CD14-positive monocyte (primary cell): Measurements from ENCODE around the gene CAMTA1. TPM values are rescaled to one million over a fixed set of nuclear protein-coding genes. Genes with fewer than 3 reads are reported as not detected.

ENCODE experiments used
- DNase-seq, 3 donors: peaks; one replicate each; pipeline ENCODE4 v3.0.0-alpha.2; 2011 to 2022
- H2AFZ ChIP-seq: 2 replicates; pipeline ENCODE4 v1.6.0; 2012; ENCODE audit warnings: mild to moderate bottlenecking, low read depth, low read length, inconsistent platforms; ENCODE audit not compliant: insufficient read depth, poor library complexity, severe bottlenecking
- H3K27ac ChIP-seq, 2 donors: 1 replicate in 1 of 2; 2 replicates in 1 of 2; pipeline ENCODE4 v1.5.1; 2012 to 2013; ENCODE audit warnings: low read length in 2 of 2, control low read depth in 1 of 2, inconsistent platforms in 1 of 2, low read depth in 1 of 2, mild to moderate bottlenecking in 1 of 2
- H3K27me3 ChIP-seq, 2 donors: one replicate each; pipeline versions ENCODE4 v1.6.0 to v1.6.1; 2011 to 2013; ENCODE audit warnings: low read length in 2 of 2; ENCODE audit not compliant: control insufficient read depth in 2 of 2, insufficient read depth in 2 of 2
- H3K36me3 ChIP-seq, 2 donors: replicated peaks in 1 of 2; 1 replicate in 1 of 2; 2 replicates in 1 of 2; pipeline versions ENCODE4 v1.5.1 to v1.6.1; 2012 to 2013; ENCODE audit warnings: low read length in 2 of 2, control low read depth in 1 of 2, inconsistent platforms in 1 of 2, mild to moderate bottlenecking in 1 of 2; ENCODE audit not compliant: insufficient read depth in 2 of 2, control insufficient read depth in 1 of 2
- H3K4me1 ChIP-seq, 2 donors: 1 replicate in 1 of 2; 2 replicates in 1 of 2; pipeline versions ENCODE4 v1.5.1 to v1.6.1; 2012 to 2013; ENCODE audit warnings: low read length in 2 of 2, control low read depth in 1 of 2, inconsistent platforms in 1 of 2, mild to moderate bottlenecking in 1 of 2, moderate library complexity in 1 of 2; ENCODE audit not compliant: insufficient read depth in 2 of 2, control insufficient read depth in 1 of 2
- H3K4me2 ChIP-seq: replicated peaks from 2 replicates; pipeline ENCODE3; 2012; ENCODE audit warnings: low read length, moderate library complexity, mild to moderate bottlenecking; ENCODE audit not compliant: poor library complexity, severe bottlenecking; ENCODE audit errors: extremely low read depth
- H3K4me3 ChIP-seq, 3 experiments: fragments of 200-600 bp in 1 of 3; sonication (generic) in 1 of 3; replicated peaks in 1 of 3; 1 replicate in 2 of 3; 2 replicates in 1 of 3; pipeline ENCODE4 v1.5.1; 2011 to 2013; ENCODE audit warnings: low read length in 3 of 3, mild to moderate bottlenecking in 3 of 3, control low read depth in 2 of 3, low read depth in 2 of 3, inconsistent platforms in 1 of 3, moderate library complexity in 1 of 3
- H3K79me2 ChIP-seq: 2 replicates; pipeline ENCODE4 v1.6.0; 2012; ENCODE audit warnings: mild to moderate bottlenecking, control low read depth, inconsistent platforms, low read length, moderate library complexity; ENCODE audit not compliant: insufficient read depth
- H3K9ac ChIP-seq: 2 replicates; pipeline ENCODE4 v1.6.0; 2017; ENCODE audit warnings: low read length, mild to moderate bottlenecking; ENCODE audit not compliant: insufficient read depth, poor library complexity, severe bottlenecking
- H3K9me3 ChIP-seq, 2 donors: replicated peaks in 1 of 2; 1 replicate in 1 of 2; 2 replicates in 1 of 2; pipeline versions ENCODE4 v1.5.1 to v1.6.1; 2012 to 2013; ENCODE audit warnings: low read length in 2 of 2, control low read depth in 1 of 2; ENCODE audit not compliant: control insufficient read depth in 1 of 2, insufficient read depth in 1 of 2
- H4K20me1 ChIP-seq: 2 replicates; pipeline ENCODE4 v1.6.0; 2012; ENCODE audit warnings: mild to moderate bottlenecking, low read length, control low read depth, moderate library complexity; ENCODE audit not compliant: insufficient read depth
- H3K27ac Mint-ChIP-seq, 7 donors: one replicate each; pipeline ENCODE4 v1.8.0; 2020; ENCODE audit warnings: mild to moderate bottlenecking in 7 of 7, mixed read lengths in 7 of 7, moderate library complexity in 6 of 7, inconsistent platforms in 2 of 7
- H3K27me3 Mint-ChIP-seq, 3 donors: one replicate each; pipeline ENCODE4 v1.8.0; 2021 to 2022; ENCODE audit warnings: low read depth in 3 of 3, mild to moderate bottlenecking in 3 of 3, mixed read lengths in 3 of 3, moderate library complexity in 3 of 3, inconsistent platforms in 1 of 3
- H3K36me3 Mint-ChIP-seq, 2 donors: one replicate each; pipeline ENCODE4 v1.8.0; 2020; ENCODE audit warnings: mixed read lengths in 2 of 2, inconsistent platforms in 1 of 2, mild to moderate bottlenecking in 1 of 2
- H3K4me1 Mint-ChIP-seq: one replicate; pipeline ENCODE4 v1.8.0; 2020; ENCODE audit warnings: mild to moderate bottlenecking, mixed read lengths
- H3K4me3 Mint-ChIP-seq, 2 donors: one replicate each; pipeline ENCODE4 v1.8.0; 2020; ENCODE audit warnings: mild to moderate bottlenecking in 2 of 2, mixed read lengths in 2 of 2, moderate library complexity in 1 of 2
- H3K9me3 Mint-ChIP-seq, 7 donors: one replicate each; pipeline ENCODE4 v1.8.0; 2020 to 2022; ENCODE audit warnings: mixed read lengths in 7 of 7, mild to moderate bottlenecking in 6 of 7, moderate library complexity in 6 of 7, inconsistent platforms in 2 of 7
- CTCF ChIP-seq: fragments of 200-600 bp; IDR thresholded peaks from one replicate; pipeline ENCODE4 v1.8.0; 2022; ENCODE audit warnings: antibody characterized with exemption, mild to moderate bottlenecking
- WGBS: methylation state at CpG from one replicate; pipeline ENCODE4 v1.1.5; 2013; ENCODE audit warnings: missing lambda C conversion rate; ENCODE audit not compliant: insufficient coverage; 5-methylcytosine and 5-hydroxymethylcytosine counted together
- intact Hi-C, 2 donors: fragments of 100-400 bp; cut with micrococcal nuclease; formaldehyde crosslinking; loops; one replicate each; pipeline versions ENCODE4 v1.15.0 to v1.15.1; 2023
- polyA plus RNA-seq, 3 donors: library from polyadenylated mRNA; depleted of rRNA in 1 of 3; unstranded in 2 of 3; stranded (reverse) in 1 of 3; fragments of 300-500 nt in 2 of 3; fragments of >200 nt in 1 of 3; fragmentation: Illumina TruSeq in 2 of 3; gene quantifications; 1 replicate in 2 of 3; 2 replicates in 1 of 3; pipeline ENCODE4 v1.2.3, GENCODE V29; 2012 to 2021

CAMTA1 gene
- polyA plus RNA-seq, 3 donors, result 52.0 to 89.6 (median 78.3) TPM

- Histone ChIP-seq H3K9me3 (no peaks in the 10 kb centered on the region), H3K79me2 (no peaks in the 10 kb centered on the region), H3K4me2 (no peak overlapping the region), H3K36me3 (no peaks in the 10 kb centered on the region), H3K27ac (no peak overlapping the region), H2AFZ (no peak overlapping the region), H4K20me1 (no peaks in the 10 kb centered on the region), H3K4me1 (no peaks in the 10 kb centered on the region), H3K4me3 (no peak overlapping the region), H3K27me3 (no peaks in the 10 kb centered on the region), H3K9ac (no peak overlapping the region)
- H3K36me3 Mint-ChIP-seq, result no peaks in the 10 kb centered on the region
- H3K27ac Mint-ChIP-seq, result no peak overlapping the region
- no peak overlapping the region for H3K4me3 Mint-ChIP-seq
- DNase-seq, result no peak
- H3K4me1 Mint-ChIP-seq, result no peaks in the 10 kb centered on the region
- no peak for TF ChIP-seq CTCF
- WGBS, result 62% methylated on average over 2 of the region's 2 CpGs
- H3K9me3 Mint-ChIP-seq, result peaks cover 0 to 7% (median 3%) of the 10 kb centered on the region in 7 donors
- H3K27me3 Mint-ChIP-seq, result peaks cover 5 to 9% (median 6%) of the 10 kb centered on the region in 3 donors
- intact Hi-C loops, result loop anchor here in 1 of 2 donors (10.0 kb wide), 1 partner anchor 597 kb away; no protein-coding TSS in a partner anchor
These were observed 262.6 kb downstream of the CAMTA1 start for GRCh38 chr1:7047866-7048265.

- no peak overlapping the region for H2AFZ ChIP-seq
These were observed 263.1 kb downstream of the CAMTA1 start for GRCh38 chr1:7048395-7048794.

More at GRCh38 chr1:7048395-7048794, 263.1 kb downstream of the CAMTA1 start:
- TF ChIP-seq CTCF, result no peak
- H3K27ac Mint-ChIP-seq, result no peak overlapping the region
- no peak overlapping the region for H3K4me2 ChIP-seq
- no peaks in the 10 kb centered on the region for H3K4me1 ChIP-seq
- no peak overlapping the region for H3K4me3 Mint-ChIP-seq
- no peaks in the 10 kb centered on the region for H3K27me3 ChIP-seq
- H3K4me1 Mint-ChIP-seq, result no peaks in the 10 kb centered on the region
- no peaks in the 10 kb centered on the region for H3K36me3 Mint-ChIP-seq
- H3K4me3 ChIP-seq, result no peak overlapping the region
- no peaks in the 10 kb centered on the region for H4K20me1 ChIP-seq
- H3K27me3 Mint-ChIP-seq, result peaks cover 4 to 9% (median 6%) of the 10 kb centered on the region in 3 donors
- no peak for DNase-seq
- H3K9me3 ChIP-seq, result no peaks in the 10 kb centered on the region
- 91% methylated on average over 10 of the region's 10 CpGs for WGBS
- H3K79me2 ChIP-seq, result no peaks in the 10 kb centered on the region
- no peak overlapping the region for H3K27ac ChIP-seq
- intact Hi-C loops, result loop anchor here in 1 of 2 donors (10.0 kb wide), 1 partner anchor 596 kb away; no protein-coding TSS in a partner anchor
- H3K9ac ChIP-seq, result no peak overlapping the region
- peaks cover 0 to 7% (median 3%) of the 10 kb centered on the region in 7 donors for H3K9me3 Mint-ChIP-seq
- no peaks in the 10 kb centered on the region for H3K36me3 ChIP-seq
